ENCODE results near the gene ADSS1. TPM values are rescaled to one million over a fixed set of nuclear protein-coding genes. Genes with fewer than 3 reads are reported as not detected.

Gene ADSS1
- polyA plus RNA-seq, 1 donor (not counting 4 experiments of a cell fraction or from before 2014, with no cell fraction given) = 1.7 TPM

DNA sequence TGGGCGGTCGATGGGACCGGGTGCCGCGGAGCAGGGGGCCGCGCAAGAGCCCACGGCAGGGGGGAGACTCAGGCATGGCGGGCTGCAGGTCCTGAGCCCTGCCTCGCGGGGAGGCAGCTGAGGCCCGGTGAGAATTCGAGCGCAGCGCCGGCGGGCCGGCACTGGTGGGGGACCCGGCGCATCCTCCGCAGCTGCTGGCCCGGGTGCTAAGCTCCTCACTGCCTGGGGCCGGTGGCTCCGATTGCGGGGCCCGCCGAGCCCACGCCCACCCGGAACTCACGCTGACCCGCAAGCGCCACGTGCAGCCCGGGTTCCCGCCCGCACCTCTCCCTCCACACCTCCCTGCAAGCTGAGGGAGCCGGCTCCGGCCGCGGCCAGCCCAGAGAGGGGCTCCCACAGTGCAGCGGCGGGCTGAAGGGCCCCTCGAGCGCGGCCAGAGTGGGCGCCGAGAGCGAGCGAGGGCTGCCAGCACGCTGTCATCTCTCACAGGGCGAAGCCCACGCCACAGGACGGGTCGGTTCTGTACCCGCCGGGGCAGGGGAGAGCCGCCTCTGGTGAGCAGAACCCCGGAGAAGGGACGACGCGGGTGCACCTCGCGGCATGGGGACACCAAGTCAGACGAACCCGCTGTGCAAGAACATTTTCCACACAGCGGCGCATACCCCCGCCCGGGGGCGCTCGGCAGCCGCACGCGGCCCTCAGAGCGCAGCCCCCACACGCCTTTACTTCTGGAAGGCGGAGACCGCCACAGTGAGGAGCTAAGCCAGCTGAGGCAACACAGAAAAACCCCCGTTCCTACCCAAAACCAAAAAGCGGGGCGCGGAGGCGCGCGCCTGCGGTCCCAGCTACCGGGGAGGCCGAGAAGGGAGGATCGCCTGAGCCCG, 27.8 kb downstream of the ADSS1 start:
- H3K4me2 ChIP-seq (ENCODE audit: control insufficient read depth, extremely low read depth, insufficient read depth, low read depth, low read length) = peak overlapping the region; percentile 77
- H3K9me3 ChIP-seq (ENCODE audit: control insufficient read depth, low read depth, low read length) = no peaks in the 10 kb centered on the region

DNA sequence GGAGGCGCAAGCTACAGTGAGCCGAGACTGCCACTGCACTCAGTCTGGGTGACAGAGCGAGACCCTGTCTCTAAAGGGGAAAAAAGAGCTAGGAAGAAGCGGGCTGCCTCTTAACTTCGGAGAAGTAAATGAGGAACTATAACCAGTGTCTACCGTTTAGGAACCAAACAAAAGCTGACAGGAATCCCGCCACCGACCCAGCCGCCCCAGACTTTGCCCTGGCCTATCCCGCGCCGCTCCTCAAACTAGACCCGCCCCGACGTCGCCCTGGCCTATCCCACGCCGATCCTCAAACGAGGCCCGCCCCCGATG, 28.4 kb downstream of the ADSS1 start:
- Histone ChIP-seq H3K4me1 (ENCODE audit: control insufficient read depth, extremely low read depth, insufficient read depth, low read length) (peaks cover 45% of the 10 kb centered on the region), H3K27ac (ENCODE audit: control insufficient read depth, insufficient read depth, low read length) (peak overlapping the region; percentile 59), H3K9me1 (ENCODE audit: control insufficient read depth, extremely low read depth, insufficient read depth, low read length) (no peaks in the 10 kb centered on the region), H3K4me2 (ENCODE audit: control insufficient read depth, extremely low read depth, insufficient read depth, low read depth, low read length) (peak overlapping the region; percentile 77), H3K9ac (ENCODE audit: control insufficient read depth, extremely low read depth, insufficient read depth, low read length) (peak overlapping the region; percentile 66), H3K79me2 (ENCODE audit: control insufficient read depth, insufficient read depth, low read length) (peaks cover 34% of the 10 kb centered on the region), H3K27me3 (ENCODE audit: control insufficient read depth, extremely low read depth, insufficient read depth, low read length) (no peaks in the 10 kb centered on the region), H4K20me1 (ENCODE audit: control insufficient read depth, extremely low read depth, insufficient read depth, low read length) (peaks cover 3% of the 10 kb centered on the region), H2AFZ (ENCODE audit: control insufficient read depth, low read length) (peak overlapping the region; percentile 94), H3K9me3 (ENCODE audit: control insufficient read depth, low read depth, low read length) (no peaks in the 10 kb centered on the region), H3K4me3 (ENCODE audit: control insufficient read depth in 2 of 3, extremely low read depth in 1 of 3, insufficient read depth in 2 of 3, low read depth in 1 of 3, low read length in 3 of 3) (peak overlapping the region; percentile 56 to 97 (median 70)), H3K36me3 (ENCODE audit: control insufficient read depth in 2 of 2, extremely low read depth in 1 of 2, insufficient read depth in 2 of 2, low read length in 2 of 2) (peaks cover 14% of the 10 kb centered on the region in 2 experiments)
- DNase-seq (ENCODE audit: low read depth, low spot score) (no peak), FAIRE-seq (no peak)
- TF ChIP-seq, protein P1, sequence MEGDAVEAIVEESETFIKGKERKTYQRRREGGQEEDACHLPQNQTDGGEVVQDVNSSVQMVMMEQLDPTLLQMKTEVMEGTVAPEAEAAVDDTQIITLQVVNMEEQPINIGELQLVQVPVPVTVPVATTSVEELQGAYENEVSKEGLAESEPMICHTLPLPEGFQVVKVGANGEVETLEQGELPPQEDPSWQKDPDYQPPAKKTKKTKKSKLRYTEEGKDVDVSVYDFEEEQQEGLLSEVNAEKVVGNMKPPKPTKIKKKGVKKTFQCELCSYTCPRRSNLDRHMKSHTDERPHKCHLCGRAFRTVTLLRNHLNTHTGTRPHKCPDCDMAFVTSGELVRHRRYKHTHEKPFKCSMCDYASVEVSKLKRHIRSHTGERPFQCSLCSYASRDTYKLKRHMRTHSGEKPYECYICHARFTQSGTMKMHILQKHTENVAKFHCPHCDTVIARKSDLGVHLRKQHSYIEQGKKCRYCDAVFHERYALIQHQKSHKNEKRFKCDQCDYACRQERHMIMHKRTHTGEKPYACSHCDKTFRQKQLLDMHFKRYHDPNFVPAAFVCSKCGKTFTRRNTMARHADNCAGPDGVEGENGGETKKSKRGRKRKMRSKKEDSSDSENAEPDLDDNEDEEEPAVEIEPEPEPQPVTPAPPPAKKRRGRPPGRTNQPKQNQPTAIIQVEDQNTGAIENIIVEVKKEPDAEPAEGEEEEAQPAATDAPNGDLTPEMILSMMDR (optimal IDR thresholded peaks at IDR 0.05 in 1 of 3, IDR thresholded peaks at IDR 0.05 in 1 of 3, conservative IDR thresholded peaks at IDR 0.05 in 1 of 3; ENCODE audit: extremely low read depth in 1 of 3, insufficient read depth in 2 of 3, low read length in 3 of 3) = no peak
- TF ChIP-seq EZH2 (IDR thresholded peaks at IDR 0.05; ENCODE audit: low read length) = no peak
- dilution Hi-C loops (cut with MboI; ENCODE audit: extremely low pct_ligation_motif_present, low sequenced_read_pairs) = loop anchor here (10.0 kb wide), 1 partner anchor 72 kb away; no protein-coding TSS in a partner anchor

More for the DNA sequence above, 27.8 kb downstream of the ADSS1 start:
- Histone ChIP-seq H3K79me2 (ENCODE audit: control insufficient read depth, insufficient read depth, low read length) (peaks cover 31% of the 10 kb centered on the region), H3K4me1 (ENCODE audit: control insufficient read depth, extremely low read depth, insufficient read depth, low read length) (peaks cover 51% of the 10 kb centered on the region), H2AFZ (ENCODE audit: control insufficient read depth, low read length) (peak overlapping the region; percentile 94), H3K27me3 (ENCODE audit: control insufficient read depth, extremely low read depth, insufficient read depth, low read length) (no peaks in the 10 kb centered on the region), H3K9ac (ENCODE audit: control insufficient read depth, extremely low read depth, insufficient read depth, low read length) (peak overlapping the region; percentile 66), H3K9me1 (ENCODE audit: control insufficient read depth, extremely low read depth, insufficient read depth, low read length) (no peaks in the 10 kb centered on the region), H3K36me3 (ENCODE audit: control insufficient read depth in 2 of 2, extremely low read depth in 1 of 2, insufficient read depth in 2 of 2, low read length in 2 of 2) (peaks cover 9 to 12% of the 10 kb centered on the region in 2 experiments), H4K20me1 (ENCODE audit: control insufficient read depth, extremely low read depth, insufficient read depth, low read length) (peaks cover 3% of the 10 kb centered on the region), H3K4me3 (ENCODE audit: control insufficient read depth in 2 of 3, extremely low read depth in 1 of 3, insufficient read depth in 2 of 3, low read depth in 1 of 3, low read length in 3 of 3) (peak overlapping the region; percentile 56 to 97 (median 70)), H3K27ac (ENCODE audit: control insufficient read depth, insufficient read depth, low read length) (peak overlapping the region; percentile 59)
- DNase-seq (ENCODE audit: low read depth, low spot score) (no peak), FAIRE-seq (no peak)
- no peak for TF ChIP-seq EZH2 (IDR thresholded peaks at IDR 0.05; ENCODE audit: low read length)
- dilution Hi-C loops (cut with MboI; ENCODE audit: extremely low pct_ligation_motif_present, low sequenced_read_pairs) = loop anchor here (10.0 kb wide), 1 partner anchor 73 kb away; no protein-coding TSS in a partner anchor

Measured in keratinocyte (primary cell).